ENCODE data around the gene CLTCL1.
"Not testable (repeated sequence)": the region's sequence is repeated elsewhere in the genome, so short reads cannot be mapped to it uniquely, and the experiment has no call there.

CLTCL1 gene

GRCh38 chr22:19175602-19176174 is 115.8 kb downstream of the CLTCL1 start:
- DNase-seq (ENCODE audit: low read depth in 2 of 2), result no peak

GRCh38 chr22:19175026-19175601 is 116.4 kb downstream of the CLTCL1 start:
- no peak for DNase-seq (ENCODE audit: low read depth in 2 of 2)

DNA sequence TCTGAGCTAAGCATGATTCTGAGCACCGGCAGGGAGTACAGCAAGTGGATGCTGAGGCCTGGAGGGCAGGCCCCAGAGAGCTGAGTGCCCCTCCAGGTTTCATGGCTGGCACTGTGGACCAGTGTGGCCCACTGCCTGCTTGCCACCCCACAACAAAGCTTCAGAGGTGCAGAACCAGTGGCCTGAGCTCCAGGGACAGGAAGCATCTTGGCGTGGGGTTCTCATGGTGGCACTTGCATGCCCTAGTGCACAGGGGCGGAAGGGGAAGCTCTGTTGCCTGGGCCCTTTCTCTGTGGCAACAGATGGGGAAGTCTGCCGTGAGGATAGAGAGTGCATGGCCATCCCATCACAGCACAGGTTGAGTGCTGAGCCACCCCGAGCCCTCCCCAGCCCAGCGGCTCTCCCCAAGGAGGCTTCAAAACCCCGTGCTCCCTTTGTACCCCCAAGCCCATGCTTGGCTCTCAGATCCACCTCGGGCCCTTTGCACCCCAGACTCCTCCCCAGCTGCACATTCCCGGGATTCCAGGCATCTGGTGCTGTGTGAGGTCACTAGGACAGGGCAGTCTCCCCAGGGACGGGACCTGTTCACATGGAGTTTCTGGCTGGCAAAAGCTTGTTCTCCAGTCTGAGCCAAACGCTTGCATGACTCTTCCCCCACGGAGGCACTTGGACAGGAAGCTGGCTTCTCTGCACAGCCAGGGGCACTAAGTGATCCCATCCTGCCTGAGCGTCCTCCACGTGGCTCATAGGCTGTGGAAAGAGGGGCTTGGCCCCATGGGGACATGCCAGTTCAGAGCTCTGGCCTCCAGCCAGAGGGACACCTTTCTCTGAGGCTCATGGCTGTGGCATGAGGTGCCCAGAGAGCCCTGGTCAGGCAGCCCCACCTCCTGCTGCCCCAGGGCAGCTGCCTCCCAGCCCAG is 117.2 kb downstream of the CLTCL1 start:
- DNase-seq (ENCODE audit: low read depth in 2 of 2), result no peak

- no peak for DNase-seq (ENCODE audit: low read depth in 2 of 2)
Measured at GRCh38 chr22:19173047-19174035, 118.2 kb downstream of the CLTCL1 start.

DNA sequence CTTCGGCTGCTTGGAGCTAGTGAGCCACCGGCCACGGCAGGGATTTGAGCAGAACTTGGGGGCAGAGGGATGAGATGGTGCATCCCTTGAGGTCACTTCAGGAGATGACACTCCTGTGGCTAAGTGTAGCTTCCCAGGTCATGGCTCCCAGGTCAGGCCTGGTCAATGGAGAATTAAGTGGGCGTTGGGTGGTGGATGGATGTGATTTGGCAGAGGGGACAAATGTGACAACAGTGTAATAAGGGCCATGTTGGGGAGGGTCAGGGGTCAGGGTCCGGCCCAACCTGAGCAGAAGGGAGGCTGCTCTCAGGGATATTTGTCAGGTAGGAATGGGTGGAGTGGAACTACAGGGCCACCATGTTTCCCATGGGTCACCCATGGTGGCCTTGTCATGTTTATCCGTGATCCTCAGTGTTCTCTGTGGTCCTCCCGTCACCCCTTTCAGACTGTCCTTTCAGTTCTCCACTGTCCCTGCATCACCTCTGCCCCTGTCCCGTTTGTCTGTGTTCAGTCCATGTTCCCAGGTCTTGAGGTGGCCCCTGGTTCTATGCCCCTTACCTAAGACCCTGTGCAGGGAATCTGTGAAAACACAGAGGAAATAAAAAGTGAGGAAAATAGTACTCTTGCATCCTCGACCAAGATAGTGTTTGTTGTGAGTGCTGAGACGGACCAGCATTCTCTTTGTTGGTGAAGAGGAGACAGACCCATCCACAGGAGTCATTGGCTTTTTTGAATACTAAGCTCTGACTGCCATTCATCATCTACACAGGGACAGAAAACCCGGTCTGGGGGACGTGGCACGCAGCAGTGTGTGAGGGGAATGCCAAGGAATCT is 119.1 kb downstream of the CLTCL1 start:
- no peak for DNase-seq (ENCODE audit: low read depth in 2 of 2)

DNA sequence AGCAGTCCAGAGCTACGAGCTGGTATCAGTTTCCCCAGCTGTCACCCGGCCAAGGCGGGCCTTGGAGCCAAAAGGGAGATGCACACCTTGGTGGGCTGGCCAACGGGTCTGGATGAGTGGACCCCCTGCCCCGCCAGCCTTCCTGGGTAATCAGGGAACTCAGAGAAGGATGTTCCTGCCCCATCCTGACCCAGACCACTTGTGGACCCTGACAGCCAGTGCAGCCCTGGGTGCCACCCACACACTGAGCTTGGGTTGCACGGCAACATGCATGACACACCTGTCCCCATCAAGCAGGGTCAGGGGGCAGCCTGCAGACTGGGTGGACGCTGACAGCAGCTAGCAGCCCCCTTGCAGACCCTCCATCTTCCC is 121.6 kb downstream of the CLTCL1 start:
- DNase-seq (ENCODE audit: low read depth in 2 of 2), result no peak

GRCh38 chr22:19169002-19169946 is 122.2 kb downstream of the CLTCL1 start:
- DNase-seq (ENCODE audit: low read depth in 2 of 2), result no peak

DNA sequence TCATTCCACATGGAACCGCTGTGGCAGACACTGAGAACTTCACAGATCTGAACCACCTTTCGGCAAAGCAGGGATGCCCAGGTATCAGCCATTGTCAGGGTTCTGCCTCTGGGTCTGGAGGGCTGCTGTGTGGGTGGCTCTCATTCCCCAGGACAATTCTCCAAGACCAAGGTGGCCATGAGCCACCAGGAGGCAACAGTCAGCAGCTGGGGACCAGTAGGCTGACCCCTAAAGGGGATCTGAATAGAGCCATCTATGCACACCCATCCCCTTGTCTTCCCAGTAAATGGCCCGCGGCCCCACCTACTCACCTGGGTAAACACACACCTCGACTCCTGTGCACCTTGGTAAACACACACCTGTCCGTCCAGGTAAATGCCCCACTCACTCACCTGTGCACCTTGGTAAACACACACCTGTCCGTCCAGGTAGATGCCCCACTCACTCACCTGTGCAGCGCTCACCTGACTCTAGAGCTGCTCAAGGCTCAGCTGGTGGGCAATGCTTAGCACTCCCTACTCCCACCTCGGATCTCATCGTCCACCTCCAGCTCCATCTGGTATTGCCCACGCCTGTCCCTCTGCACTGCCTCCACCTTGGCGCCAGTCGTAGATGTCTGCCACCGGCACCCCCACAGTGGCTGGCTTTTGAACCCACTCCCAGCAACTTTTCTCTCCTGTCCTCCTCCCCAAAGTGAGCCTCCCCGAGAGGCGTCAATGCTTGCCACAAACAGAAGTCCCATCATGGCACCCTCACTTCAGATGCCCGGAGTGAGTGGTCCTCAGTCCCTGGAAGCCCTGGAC is 123.2 kb downstream of the CLTCL1 start:
- no peak for DNase-seq (ENCODE audit: low read depth in 2 of 2)

DNA sequence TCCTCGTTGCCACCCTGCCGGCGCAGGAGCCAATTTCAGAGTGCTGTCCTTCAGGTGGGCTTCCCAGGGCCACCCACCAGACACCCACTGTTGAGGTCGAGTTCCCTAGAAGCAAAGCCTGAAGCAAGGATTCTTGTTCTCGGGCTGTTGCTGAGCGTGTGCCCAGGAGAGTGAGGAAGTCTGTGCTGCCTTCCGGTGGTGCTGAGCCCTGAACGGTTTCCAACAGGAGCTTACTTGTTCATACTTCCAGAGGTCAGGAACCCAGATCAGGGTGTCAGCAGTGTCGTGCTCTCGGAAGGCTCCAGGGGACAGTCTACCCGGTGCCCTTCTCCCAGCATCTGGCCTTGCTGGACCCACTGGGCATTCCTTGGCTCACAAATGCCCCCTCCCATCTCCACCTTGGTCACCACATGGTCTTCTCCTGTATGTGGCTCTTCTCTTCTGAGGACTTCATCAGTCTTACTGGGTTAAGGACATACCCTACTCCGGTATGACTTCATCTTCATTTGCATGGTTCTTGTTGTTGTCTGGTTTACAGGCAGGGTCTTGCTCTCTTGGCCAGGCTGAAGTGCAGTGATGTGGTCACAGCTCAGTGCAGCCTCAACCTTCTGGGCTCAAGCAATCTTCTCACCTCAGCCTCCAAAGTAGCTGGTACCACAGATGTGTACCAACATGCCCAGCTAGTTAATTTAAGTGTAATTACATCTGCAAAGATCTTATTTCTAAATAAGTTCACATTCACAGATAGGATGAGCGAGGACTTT is 124.2 kb downstream of the CLTCL1 start:
- DNase-seq (ENCODE audit: low read depth in 2 of 2), result no peak

- DNase-seq (ENCODE audit: low read depth in 2 of 2), result no peak
Measured at GRCh38 chr22:19166421-19166820, 125.1 kb downstream of the CLTCL1 start.

GRCh38 chr22:19164425-19164824 is 127.1 kb downstream of the CLTCL1 start:
- no peak for DNase-seq (ENCODE audit: low read depth in 2 of 2)

- DNase-seq (ENCODE audit: low read depth in 2 of 2), result not testable (repeated sequence)
Measured at GRCh38 chr22:19158649-19159048, 132.9 kb downstream of the CLTCL1 start.

DNA sequence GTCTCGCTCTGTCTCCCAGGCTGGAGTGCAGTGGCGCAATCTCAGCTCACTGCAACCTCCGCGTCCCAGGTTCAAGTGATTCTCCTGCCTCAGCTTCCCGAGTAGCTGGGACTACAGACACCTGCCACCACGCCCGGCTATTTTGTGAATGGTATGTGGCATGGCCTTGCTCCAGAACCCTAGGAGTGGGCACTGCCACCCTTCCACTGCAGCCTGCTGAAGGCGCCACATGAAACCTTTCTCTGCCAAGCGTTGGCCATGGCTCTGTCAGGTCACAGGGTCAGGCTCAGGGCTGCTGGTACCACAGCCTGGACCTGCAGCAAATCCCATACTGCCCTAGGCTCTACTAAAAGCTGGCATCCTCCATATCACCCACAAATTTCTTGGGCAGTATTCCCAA is 135.4 kb downstream of the CLTCL1 start:
- not testable (repeated sequence) for DNase-seq (ENCODE audit: low read depth in 2 of 2)

DNA sequence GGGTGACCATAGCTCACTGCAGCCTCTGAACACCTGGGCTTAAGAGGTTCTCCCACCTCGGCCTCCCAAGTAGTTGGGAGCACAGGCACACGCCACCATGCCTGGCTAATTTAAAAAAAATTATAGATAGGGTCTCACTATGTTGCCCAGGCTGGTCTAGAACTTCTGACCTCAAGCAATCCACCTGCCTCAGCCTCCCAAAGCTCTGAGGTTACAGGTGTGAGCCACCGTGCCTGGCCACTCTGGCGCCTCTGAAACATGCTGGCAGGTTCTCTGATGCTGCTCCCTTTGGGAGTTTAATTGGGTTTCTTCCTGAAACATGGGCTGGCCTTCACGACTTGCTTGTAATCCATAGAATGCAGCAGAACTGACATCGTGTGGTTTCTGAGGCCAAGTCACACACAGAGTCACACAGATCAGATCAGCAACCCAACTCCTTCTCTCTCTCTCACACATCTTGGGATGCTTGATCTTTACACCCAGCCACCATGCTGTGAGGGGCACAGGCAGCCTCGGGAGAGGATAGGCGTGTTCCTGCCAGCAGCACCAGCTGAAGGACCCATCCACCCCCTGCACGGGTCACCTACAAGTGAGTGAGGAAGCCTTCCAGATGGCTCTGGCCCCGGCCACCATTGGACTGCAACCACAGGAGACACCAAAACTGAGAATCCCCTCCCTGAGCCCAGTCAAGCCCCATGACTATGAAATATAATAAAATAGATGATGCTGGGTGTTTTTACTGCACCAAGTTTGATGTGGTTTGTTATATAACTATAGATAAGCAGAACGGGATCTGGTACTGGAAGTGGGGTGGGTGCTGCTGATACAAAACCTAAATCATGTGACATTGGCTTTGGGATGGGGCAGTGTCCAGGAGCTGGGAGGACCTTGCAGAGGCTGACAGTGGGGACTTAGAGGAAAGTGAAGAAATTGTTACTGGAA is 138.3 kb downstream of the CLTCL1 start:
- DNase-seq (ENCODE audit: low read depth in 2 of 2), result no peak

GRCh38 chr22:19151329-19152191 is 140.0 kb downstream of the CLTCL1 start:
- no peak for DNase-seq (ENCODE audit: low read depth in 2 of 2)

Data from stimulated activated CD4-positive, alpha-beta T cell treated with anti-CD3 and anti-CD28 coated beads, Interleukin-1b, Interleukin-23, amount 100 ng/mL, for 1 hour (primary cell).